ENCODE data around the gene STRN3.
"Not testable (repeated sequence)": the region's sequence is repeated elsewhere in the genome, so short reads cannot be mapped to it uniquely, and the experiment has no call there.

The STRN3 gene

GRCh38 chr14:30967364-30968098 is 58.6 kb downstream of the STRN3 start:
- DNase-seq (ENCODE audit: low read depth), result not testable (repeated sequence)

- no peak for DNase-seq (ENCODE audit: low read depth)
Observed at GRCh38 chr14:30966415-30967363, 59.5 kb downstream of the STRN3 start.

DNA sequence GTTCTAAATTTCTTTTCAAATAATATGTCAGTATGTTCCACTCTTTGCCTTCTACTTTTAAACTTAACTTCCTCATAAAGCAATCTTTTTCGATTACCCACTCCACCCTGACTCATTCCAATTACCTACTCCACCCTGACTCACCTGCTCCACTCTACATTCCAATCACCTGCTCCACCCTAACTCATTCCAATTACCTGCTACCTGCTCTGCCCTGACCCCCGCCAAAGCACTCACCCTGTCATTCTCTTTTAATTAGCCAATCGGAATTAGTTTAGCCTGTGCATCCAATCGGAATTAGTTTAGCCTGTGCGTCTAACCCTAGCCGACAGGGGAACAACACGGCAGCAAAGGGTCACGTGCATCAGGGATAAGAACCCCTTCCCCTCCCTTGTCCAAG is 60.3 kb downstream of the STRN3 start:
- DNase-seq (ENCODE audit: low read depth), result not testable (repeated sequence)

DNA sequence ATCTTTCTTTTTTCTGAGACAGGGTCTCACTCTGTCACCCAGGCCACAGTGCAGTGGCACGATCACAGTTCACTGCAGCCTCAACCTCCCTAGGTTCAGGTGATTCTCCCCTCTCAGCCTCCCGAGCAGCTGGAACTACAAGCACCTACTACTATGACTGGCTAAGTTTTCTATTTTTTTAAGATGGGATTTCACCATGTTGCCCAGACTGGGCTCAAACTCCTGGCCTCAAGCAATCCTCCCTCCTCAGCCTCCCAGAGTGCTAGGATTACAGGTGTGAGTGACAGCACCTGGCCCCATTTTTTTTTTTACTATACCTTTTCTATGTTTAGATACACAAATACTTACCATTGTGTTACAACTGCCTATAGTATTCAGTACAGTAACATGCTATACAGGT is 63.6 kb downstream of the STRN3 start:
- not testable (repeated sequence) for DNase-seq (ENCODE audit: low read depth)

- DNase-seq (ENCODE audit: low read depth), result no peak
Observed at GRCh38 chr14:30961330-30961729, 64.8 kb downstream of the STRN3 start.

DNA sequence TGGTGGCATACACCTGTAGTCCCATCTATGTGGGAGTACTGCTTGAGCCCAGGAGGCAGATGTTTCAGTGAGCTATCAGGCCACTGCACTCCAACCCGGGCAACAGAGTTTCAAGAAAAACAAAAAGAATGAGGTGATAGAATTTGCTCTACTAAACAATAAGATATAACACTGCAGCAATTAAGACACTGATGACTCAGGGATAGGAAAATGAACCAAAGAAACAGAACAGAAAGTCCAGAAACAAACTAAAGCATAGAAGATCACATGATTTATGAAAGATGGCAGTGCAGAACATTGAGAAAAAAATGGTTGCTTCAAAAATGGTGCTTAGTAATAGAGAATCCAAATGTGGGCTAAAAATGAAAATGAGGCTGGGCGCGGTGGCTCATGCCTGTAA is 66.0 kb downstream of the STRN3 start:
- DNase-seq (ENCODE audit: low read depth), result no peak

GRCh38 chr14:30958555-30959407 is 67.4 kb downstream of the STRN3 start:
- no peak for DNase-seq (ENCODE audit: low read depth)

DNA sequence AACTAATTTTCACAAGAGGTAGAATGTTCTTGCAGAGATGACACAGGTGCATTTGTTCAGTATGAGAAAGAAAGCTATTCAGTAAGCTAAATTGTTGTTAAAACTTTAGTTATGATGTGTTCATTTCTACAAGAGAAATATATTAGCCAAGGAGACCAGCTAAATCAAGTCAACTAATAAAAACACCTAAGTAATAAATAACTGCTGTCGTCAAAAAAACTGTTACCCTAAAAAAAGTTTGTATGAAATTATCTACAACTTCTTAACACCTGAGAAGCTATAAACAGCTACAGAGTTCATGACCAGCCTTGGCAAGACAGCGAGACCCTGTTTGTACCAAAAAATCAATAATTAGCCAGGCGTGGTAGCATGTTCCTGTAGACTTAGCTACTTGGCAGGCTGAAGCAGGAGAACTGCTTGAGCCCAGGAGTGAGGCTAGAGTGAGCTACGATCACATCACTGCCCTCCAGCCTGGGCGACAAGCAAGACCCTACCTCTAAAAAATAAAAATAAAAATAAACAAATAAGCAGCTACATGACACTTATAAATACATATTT is 68.3 kb downstream of the STRN3 start:
- DNase-seq (ENCODE audit: low read depth), result no peak

- no peak for DNase-seq (ENCODE audit: low read depth)
Observed at GRCh38 chr14:30949651-30950050, 76.5 kb downstream of the STRN3 start.

GRCh38 chr14:30943694-30944093 is 82.5 kb downstream of the STRN3 start:
- DNase-seq (ENCODE audit: low read depth), result no peak

- DNase-seq (ENCODE audit: low read depth), result no peak
Observed at GRCh38 chr14:30940886-30941285, 85.3 kb downstream of the STRN3 start.

- DNase-seq (ENCODE audit: low read depth), result no peak
Observed at GRCh38 chr14:30938617-30939016, 87.6 kb downstream of the STRN3 start.

- no peak for DNase-seq (ENCODE audit: low read depth)
Observed at GRCh38 chr14:30935445-30935844, 90.7 kb downstream of the STRN3 start.

GRCh38 chr14:30933937-30934336 is 92.2 kb downstream of the STRN3 start:
- not testable (repeated sequence) for DNase-seq (ENCODE audit: low read depth)

DNA sequence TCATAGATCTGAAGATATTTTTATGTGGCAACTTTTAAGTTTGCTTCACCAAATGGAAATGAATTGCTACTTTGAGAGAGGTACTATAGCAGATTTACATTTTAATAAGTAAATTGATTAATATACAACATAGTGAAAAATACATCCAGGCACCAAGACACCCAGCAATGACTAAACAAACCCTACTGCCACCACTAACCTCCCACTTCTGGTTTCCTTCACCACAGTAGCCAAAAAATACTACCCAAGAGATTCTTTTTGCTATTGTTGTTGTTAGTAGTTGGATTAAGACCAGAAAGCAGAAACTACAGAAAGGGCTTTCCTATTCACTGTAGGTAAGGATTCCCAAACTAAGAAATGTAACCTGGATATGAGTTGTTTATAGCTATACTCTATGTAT is 97.7 kb downstream of the STRN3 start:
- DNase-seq (ENCODE audit: low read depth), result no peak

GRCh38 chr14:30925254-30925653 is 100.9 kb downstream of the STRN3 start:
- DNase-seq (ENCODE audit: low read depth), result no peak

DNA sequence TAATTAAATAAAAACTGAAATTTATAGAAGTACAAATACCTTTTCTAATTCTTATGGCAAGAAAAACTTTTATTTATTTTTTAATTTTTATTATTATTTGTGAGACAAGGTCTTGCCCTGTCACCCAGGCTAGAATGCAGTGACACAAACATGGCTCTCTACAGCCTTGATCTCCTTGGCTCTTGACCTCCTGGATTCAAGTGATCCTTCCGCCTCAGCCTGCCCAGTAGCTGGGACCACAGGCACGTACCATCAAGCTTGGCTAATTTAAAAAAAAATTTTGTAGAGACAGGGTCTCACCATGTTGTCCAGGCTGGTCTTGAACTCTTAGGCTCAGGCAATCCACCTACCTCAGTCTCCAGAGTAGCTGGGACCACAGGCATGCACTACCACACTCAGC is 104.4 kb downstream of the STRN3 start:
- no peak for DNase-seq (ENCODE audit: low read depth)

- DNase-seq (ENCODE audit: low read depth), result no peak
Observed at GRCh38 chr14:30921305-30921704, 104.9 kb downstream of the STRN3 start.

GRCh38 chr14:30915596-30915995 is 110.6 kb downstream of the STRN3 start:
- DNase-seq (ENCODE audit: low read depth), result no peak

DNA sequence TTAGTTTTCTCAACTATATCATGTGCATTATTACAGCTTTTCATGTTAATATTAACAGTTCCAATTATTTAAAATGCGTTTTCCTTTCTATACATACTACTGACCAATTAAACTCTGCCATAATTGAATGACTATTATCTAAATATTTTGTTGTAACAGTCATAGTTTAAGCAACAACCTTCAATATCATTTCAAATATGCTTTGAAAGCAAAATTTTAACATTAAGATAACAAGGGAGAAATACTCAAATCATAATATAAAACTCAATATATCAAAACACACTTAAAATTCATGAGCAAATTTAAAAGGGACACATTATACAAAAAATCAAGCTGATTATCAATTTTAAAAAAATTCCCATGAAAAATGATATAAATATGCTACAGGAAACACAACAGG is 111.4 kb downstream of the STRN3 start:
- no peak for DNase-seq (ENCODE audit: low read depth)

- no peak for DNase-seq (ENCODE audit: low read depth)
Observed at GRCh38 chr14:30908826-30909225, 117.4 kb downstream of the STRN3 start.

DNA sequence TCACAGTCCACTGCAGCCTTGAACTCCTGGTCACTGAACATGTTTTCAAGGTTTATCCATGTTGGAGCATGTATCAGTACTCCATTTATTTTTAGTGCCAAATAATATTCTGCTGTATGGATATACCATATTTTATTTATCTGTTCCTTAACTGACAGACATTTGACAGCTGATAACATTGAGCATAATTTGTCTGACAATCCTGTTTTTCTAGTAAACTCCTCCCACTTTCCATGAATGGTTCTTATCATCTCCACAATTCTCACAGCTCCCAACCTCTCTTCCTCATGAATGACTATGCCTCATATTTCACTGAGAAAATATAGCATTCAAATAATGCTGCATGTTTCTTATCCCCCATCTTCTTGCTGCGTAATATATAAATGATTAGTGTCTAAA is 118.5 kb downstream of the STRN3 start:
- no peak for DNase-seq (ENCODE audit: low read depth)

All from stimulated activated CD8-positive, alpha-beta memory T cell treated with anti-CD3 and anti-CD28 coated beads, Interleukin-12 subunit alpha, Interleukin-12 subunit beta, amount 100 ng/mL, for 4 hours (primary cell).